Parietal lobe (tissue), 2 donors: ENCODE data around the gene TDRD9. TPM values are rescaled to one million over a fixed set of nuclear protein-coding genes. Genes with fewer than 3 reads are reported as not detected.

Source experiments
- small RNA-seq: library from RNA; depleted of rRNA; stranded (forward); fragments of <200 nt; gene quantifications from one replicate; pipeline ENCODE3, GENCODE V24; 2014; ENCODE audit warnings: low replicate concordance
- total RNA-seq: library from RNA; depleted of rRNA; stranded (reverse); fragments of >200 nt; gene quantifications from one replicate; pipeline ENCODE4 v1.2.3, GENCODE V29; 2014

Gene TDRD9, protein sequence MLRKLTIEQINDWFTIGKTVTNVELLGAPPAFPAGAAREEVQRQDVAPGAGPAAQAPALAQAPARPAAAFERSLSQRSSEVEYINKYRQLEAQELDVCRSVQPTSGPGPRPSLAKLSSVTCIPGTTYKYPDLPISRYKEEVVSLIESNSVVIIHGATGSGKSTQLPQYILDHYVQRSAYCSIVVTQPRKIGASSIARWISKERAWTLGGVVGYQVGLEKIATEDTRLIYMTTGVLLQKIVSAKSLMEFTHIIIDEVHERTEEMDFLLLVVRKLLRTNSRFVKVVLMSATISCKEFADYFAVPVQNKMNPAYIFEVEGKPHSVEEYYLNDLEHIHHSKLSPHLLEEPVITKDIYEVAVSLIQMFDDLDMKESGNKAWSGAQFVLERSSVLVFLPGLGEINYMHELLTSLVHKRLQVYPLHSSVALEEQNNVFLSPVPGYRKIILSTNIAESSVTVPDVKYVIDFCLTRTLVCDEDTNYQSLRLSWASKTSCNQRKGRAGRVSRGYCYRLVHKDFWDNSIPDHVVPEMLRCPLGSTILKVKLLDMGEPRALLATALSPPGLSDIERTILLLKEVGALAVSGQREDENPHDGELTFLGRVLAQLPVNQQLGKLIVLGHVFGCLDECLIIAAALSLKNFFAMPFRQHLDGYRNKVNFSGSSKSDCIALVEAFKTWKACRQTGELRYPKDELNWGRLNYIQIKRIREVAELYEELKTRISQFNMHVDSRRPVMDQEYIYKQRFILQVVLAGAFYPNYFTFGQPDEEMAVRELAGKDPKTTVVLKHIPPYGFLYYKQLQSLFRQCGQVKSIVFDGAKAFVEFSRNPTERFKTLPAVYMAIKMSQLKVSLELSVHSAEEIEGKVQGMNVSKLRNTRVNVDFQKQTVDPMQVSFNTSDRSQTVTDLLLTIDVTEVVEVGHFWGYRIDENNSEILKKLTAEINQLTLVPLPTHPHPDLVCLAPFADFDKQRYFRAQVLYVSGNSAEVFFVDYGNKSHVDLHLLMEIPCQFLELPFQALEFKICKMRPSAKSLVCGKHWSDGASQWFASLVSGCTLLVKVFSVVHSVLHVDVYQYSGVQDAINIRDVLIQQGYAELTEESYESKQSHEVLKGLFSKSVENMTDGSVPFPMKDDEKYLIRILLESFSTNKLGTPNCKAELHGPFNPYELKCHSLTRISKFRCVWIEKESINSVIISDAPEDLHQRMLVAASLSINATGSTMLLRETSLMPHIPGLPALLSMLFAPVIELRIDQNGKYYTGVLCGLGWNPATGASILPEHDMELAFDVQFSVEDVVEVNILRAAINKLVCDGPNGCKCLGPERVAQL (N-terminal part only)
- 1.9 TPM for total RNA-seq

GRCh38 chr14:103928011-103928890 is at the start of gene TDRD9:
TSS of gene TDRD9 (plus strand) at chr14:103928456. CDS start at chr14:103928510, 54 bp downstream.

DNA sequence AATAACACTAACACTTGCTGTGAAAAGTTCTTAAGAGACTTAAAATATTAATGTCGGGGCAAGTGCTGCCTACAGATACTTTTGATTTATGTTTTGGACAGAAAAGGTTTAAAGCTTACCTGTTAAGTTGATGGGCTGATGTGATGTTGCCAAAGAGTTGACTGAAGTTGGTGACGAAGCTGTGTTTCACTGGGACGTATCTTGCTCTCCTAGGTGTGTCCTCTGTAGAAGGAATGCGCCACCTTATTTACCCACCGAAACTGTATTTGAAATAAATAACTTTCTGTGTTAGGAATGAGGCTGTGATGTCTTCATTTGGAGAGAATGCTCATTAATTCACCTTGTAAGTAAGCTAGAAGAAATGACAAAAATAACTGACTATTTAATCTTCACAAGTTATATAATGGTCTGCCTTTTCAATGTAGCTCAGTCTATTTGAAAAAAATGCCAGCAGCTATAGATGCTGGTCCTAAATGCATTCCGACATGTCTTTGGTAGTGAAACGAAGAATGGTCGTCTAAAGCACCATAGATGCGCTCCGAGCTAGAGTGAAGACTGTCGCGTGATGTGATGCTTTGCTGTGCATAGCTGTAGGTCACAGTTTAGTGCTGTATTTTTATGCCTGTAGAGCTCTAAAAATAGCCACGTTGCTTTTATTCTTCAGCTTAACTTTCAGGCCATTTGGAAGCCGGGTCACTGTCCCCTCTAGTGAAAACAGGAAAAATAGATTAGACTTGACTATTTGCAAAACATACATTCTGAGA is 13.9 kb downstream of the TDRD9 start, which contains the start of gene RD3L:
TSS of gene RD3L (minus strand) at position 557 of the 764 bp plus-strand sequence. CDS start 834 bp downstream, outside the sequence.

GRCh38 chr14:104085032-104085888 is 157.0 kb downstream of the TDRD9 start, which contains the start of gene ASPG:
TSS of gene ASPG (plus strand) at chr14:104085700. CDS start at chr14:104085771, 71 bp downstream.

Small RNA genes within 50 kb of the gene (small RNA-seq; reads per million reads assigned to genes)
- not detected for gene RN7SL634P

Other genes starting within 250 kb of the TDRD9 start
- gene XRCC3, start 213.0 kb upstream of the TDRD9 start, total RNA-seq, result 11.3 TPM
- 54.1 TPM for gene ZFYVE21, start 212.6 kb upstream of the TDRD9 start, total RNA-seq
- gene PPP1R13B, start 80.9 kb upstream of the TDRD9 start, total RNA-seq, result 17.8 TPM
- gene RD3L, start 14.1 kb downstream of the TDRD9 start, total RNA-seq, result not detected
- 0.31 TPM for gene ASPG, start 157.2 kb downstream of the TDRD9 start, total RNA-seq
- 17.8 TPM for gene KIF26A, start 210.1 kb downstream of the TDRD9 start, total RNA-seq